Measurements from ENCODE around the gene CALR3. TPM values are rescaled to one million over a fixed set of nuclear protein-coding genes. Genes with fewer than 3 reads are reported as not detected.
"Not testable (repeated sequence)": the region's sequence is repeated elsewhere in the genome, so short reads cannot be mapped to it uniquely, and the experiment has no call there.

CALR3 gene
- total and polyA plus RNA-seq, 2 of the 8 experiments (the other 6 are each of a cell fraction or from before 2014, with no cell fraction given): 0.11 to 0.32 TPM

DNA sequence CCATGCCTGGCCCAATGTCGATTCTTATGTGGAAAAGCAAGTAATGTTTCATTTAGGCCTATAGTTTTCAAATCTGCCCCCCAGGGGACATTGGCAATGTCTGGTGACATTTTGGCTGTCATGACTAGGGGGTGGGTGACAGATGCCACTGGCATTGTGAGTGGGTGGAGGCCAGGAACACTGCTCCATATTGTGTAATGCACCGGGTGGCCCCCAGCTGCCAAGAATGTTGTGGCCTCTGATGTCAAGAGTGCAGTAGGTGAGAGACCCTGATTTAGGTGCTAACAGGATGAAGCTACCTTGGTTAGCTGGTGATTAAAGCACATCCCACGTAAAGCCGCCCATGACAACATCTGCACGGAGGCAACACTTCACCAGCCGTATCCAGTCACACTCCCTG lies 11.0 kb upstream of the CALR3 start (continued):
- no peak for TF ChIP-seq TAF7 (optimal IDR thresholded peaks at IDR 0.05; ENCODE audit: borderline replicate concordance, low read depth, low read length)

- H3K27ac ChIP-seq (ENCODE audit: low read depth, low read length); H3K56ac ChIP-seq (replicated peaks; ENCODE audit: insufficient read length, low read depth, low read length); H3K9me3 ChIP-seq (ENCODE audit: insufficient read depth in 2 of 2, low read depth in 1 of 2, low read length in 1 of 2); H3K36me3 ChIP-seq (ENCODE audit: control insufficient read depth in 2 of 4, insufficient read depth in 4 of 4, low read length in 3 of 4); H3K4ac ChIP-seq (replicated peaks; ENCODE audit: insufficient read length, low read depth, low read length); H4K20me1 ChIP-seq (replicated peaks in 1 of 2; ENCODE audit: control insufficient read depth in 1 of 2, insufficient read depth in 2 of 2, low read length in 2 of 2); H2BK15ac ChIP-seq (ENCODE audit: low read length); H3K4me1 ChIP-seq (replicated peaks in 1 of 4; ENCODE audit: control insufficient read depth in 3 of 4, insufficient read depth in 4 of 4, low read length in 3 of 4); H3K27me3 ChIP-seq (replicated peaks in 1 of 4; ENCODE audit: control insufficient read depth in 3 of 4, extremely low read depth in 1 of 4, insufficient read depth in 3 of 4, low read length in 3 of 4); DNase-seq (ENCODE audit: low read depth in 1 of 2, low spot score in 2 of 2); H2BK120ac ChIP-seq (replicated peaks; ENCODE audit: low read depth, low read length); H3K4me2 ChIP-seq (ENCODE audit: insufficient read depth in 1 of 2, low read depth in 2 of 2, low read length in 2 of 2); FAIRE-seq; H2BK20ac ChIP-seq (ENCODE audit: low read length); H3K4me3 ChIP-seq (ENCODE audit: extremely low read depth in 1 of 4, insufficient read depth in 2 of 4, low read depth in 3 of 4, low read length in 4 of 4); H2BK5ac ChIP-seq (ENCODE audit: low read depth, low read length); H4K91ac ChIP-seq (replicated peaks; ENCODE audit: insufficient read length, low read length); H3K18ac ChIP-seq (ENCODE audit: extremely low read depth, low read length); H3K23ac ChIP-seq (ENCODE audit: insufficient read length); H2AFZ ChIP-seq (ENCODE audit: low read length); H3K79me2 ChIP-seq (ENCODE audit: control insufficient read depth in 1 of 2, insufficient read depth in 2 of 2, low read length in 2 of 2); H3K14ac ChIP-seq (ENCODE audit: insufficient read length); H3K23me2 ChIP-seq (ENCODE audit: low read depth, low read length); H2BK12ac ChIP-seq (ENCODE audit: low read depth, low read length); H4K5ac ChIP-seq (ENCODE audit: insufficient read length, low read depth, low read length); CTCF ChIA-PET (ENCODE audit: partially characterized antibody); H3K79me1 ChIP-seq (ENCODE audit: low read depth, low read length); H4K8ac ChIP-seq (ENCODE audit: extremely low read depth, insufficient read depth, low read length); H3K9ac ChIP-seq (replicated peaks in 1 of 4; ENCODE audit: extremely low read depth in 1 of 4, low read depth in 3 of 4, low read length in 3 of 4); H2AK5ac ChIP-seq (ENCODE audit: low read depth, low read length): not testable (repeated sequence)
- POLR2A ChIA-PET (ENCODE audit: partially characterized antibody): interaction anchor here (1.1 kb wide), 1 partner anchor 10 kb away, joined by 3 read pairs; the partner anchor contains the start of gene C19orf44
- 94% methylated on average over 11 of the region's 11 CpGs; no CpG with 5 or more reads in 1 of the 2 experiments for WGBS, 2 experiments (ENCODE audit: extremely low coverage in 1 of 2, insufficient coverage in 1 of 2, insufficient read length in 1 of 2, insufficient replicate concordance in 2 of 2, low coverage in 1 of 2, low lambda C conversion rate in 2 of 2, missing lambda C conversion rate in 1 of 2)
These were observed 10.2 kb upstream of the CALR3 start for GRCh38 chr19:16506161-16506560.

Data from H1 (cell line).